Vagina (tissue), 2 donors: Measurements from ENCODE around the gene TM7SF3.

Experiments used
- POLR2A ChIP-seq, 2 donors: fragments of 450-650 bp; IDR thresholded peaks; one replicate each; pipeline ENCODE4 v1.6.1; 2017; ENCODE audit warnings: antibody characterized with exemption in 2 of 2, mild to moderate bottlenecking in 2 of 2, moderate library complexity in 2 of 2
- POLR2AphosphoS5 ChIP-seq, 2 donors: sonication (generic); formaldehyde crosslinking; IDR thresholded peaks; one replicate each; pipeline ENCODE4 v1.9.0; 2017; ENCODE audit warnings: antibody characterized with exemption in 2 of 2, mild to moderate bottlenecking in 2 of 2, low read depth in 1 of 2; ENCODE audit not compliant: insufficient read depth in 1 of 2
- TF ChIP-seq, protein P1 (sequence below), 3 experiments: fragments of 450-650 bp in 2 of 3; fragments of 200-600 bp in 1 of 3; sonication (generic) in 1 of 3; IDR thresholded peaks; one replicate each; pipeline ENCODE4 v1.5.1; 2017 to 2019; ENCODE audit warnings: antibody characterized with exemption in 3 of 3, mild to moderate bottlenecking in 2 of 3, moderate library complexity in 2 of 3

DNA sequence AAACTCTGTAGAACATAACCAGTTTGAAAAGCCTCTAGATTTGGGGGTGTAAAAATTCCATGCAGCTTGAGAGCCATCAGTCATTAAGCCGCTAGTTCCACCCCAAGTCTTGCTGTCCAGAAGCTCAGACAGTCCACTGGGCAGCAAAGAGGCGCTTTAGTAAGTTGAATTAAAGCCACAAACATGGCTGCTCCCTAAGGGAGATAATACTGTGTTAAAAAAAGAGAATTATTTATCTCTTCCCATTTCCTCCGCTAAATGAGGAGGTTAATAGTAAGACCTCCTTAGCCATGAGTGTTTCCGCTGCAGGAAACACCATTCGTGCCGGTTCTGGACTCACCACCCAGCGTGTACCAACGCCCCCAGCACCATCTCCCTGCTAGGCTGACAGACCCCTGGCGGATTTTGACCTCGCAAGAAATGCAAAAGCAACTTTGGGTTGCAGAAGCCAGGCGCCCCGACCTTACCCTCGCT lies 536 bp downstream of the TM7SF3 start:
- TF ChIP-seq, protein P1, sequence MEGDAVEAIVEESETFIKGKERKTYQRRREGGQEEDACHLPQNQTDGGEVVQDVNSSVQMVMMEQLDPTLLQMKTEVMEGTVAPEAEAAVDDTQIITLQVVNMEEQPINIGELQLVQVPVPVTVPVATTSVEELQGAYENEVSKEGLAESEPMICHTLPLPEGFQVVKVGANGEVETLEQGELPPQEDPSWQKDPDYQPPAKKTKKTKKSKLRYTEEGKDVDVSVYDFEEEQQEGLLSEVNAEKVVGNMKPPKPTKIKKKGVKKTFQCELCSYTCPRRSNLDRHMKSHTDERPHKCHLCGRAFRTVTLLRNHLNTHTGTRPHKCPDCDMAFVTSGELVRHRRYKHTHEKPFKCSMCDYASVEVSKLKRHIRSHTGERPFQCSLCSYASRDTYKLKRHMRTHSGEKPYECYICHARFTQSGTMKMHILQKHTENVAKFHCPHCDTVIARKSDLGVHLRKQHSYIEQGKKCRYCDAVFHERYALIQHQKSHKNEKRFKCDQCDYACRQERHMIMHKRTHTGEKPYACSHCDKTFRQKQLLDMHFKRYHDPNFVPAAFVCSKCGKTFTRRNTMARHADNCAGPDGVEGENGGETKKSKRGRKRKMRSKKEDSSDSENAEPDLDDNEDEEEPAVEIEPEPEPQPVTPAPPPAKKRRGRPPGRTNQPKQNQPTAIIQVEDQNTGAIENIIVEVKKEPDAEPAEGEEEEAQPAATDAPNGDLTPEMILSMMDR (IDR thresholded peaks at IDR 0.05): no peak
- TF ChIP-seq POLR2A (IDR thresholded peaks at IDR 0.05): no peak
- no peak for TF ChIP-seq POLR2AphosphoS5 (IDR thresholded peaks at IDR 0.05; ENCODE audit: insufficient read depth in 1 of 2, low read depth in 1 of 2)
